SK-N-SH treated with all-trans-retinoic acid at 6 μM for 48 hours (cell line): ENCODE results near the gene HDAC1.

Experiments used
- ATAC-seq: fragments of 200-7000 bp; cut with Tn5 transposase; 3 replicates; pipeline ENCODE4 v1.9.1; 2020; ENCODE audit warnings: mild to moderate bottlenecking, moderate library complexity
- ARNTL ChIP-seq: fragments of 450-650 bp; formaldehyde crosslinking; IDR thresholded peaks from 2 replicates; pipeline ENCODE4 v1.5.0; 2020; ENCODE audit warnings: low read depth, mild to moderate bottlenecking, moderate library complexity, borderline replicate concordance
- BACH2 ChIP-seq: fragments of 250-450 bp; sonication (Bioruptor Pico); IDR thresholded peaks from 2 replicates; pipeline ENCODE4 v1.9.0; 2021; ENCODE audit warnings: mild to moderate bottlenecking, borderline replicate concordance
- CSDC2 ChIP-seq: fragments of 250-450 bp; sonication (Bioruptor Pico); IDR thresholded peaks from 2 replicates; pipeline ENCODE4 v1.5.0; 2020; ENCODE audit warnings: mild to moderate bottlenecking, moderate library complexity
- ESRRG ChIP-seq: fragments of 250-450 bp; sonication (Bioruptor Pico); IDR thresholded peaks from 2 replicates; pipeline ENCODE4 v1.6.1; 2021; ENCODE audit warnings: mild to moderate bottlenecking
- GLIS3 ChIP-seq: fragments of 250-450 bp; sonication (Bioruptor Pico); IDR thresholded peaks from 2 replicates; pipeline ENCODE4 v1.5.0; 2020; ENCODE audit warnings: mild to moderate bottlenecking, moderate library complexity
- ISL1 ChIP-seq: fragments of 250-450 bp; sonication (Bioruptor Pico); IDR thresholded peaks from 2 replicates; pipeline ENCODE4 v2.1.2; 2022; ENCODE audit warnings: mild to moderate bottlenecking, moderate library complexity
- OSR1 ChIP-seq: fragments of 250-450 bp; sonication (Bioruptor Pico); IDR thresholded peaks from 2 replicates; pipeline ENCODE4 v1.8.0; 2022; ENCODE audit warnings: moderate library complexity, mild to moderate bottlenecking, inconsistent platforms
- PATZ1 ChIP-seq: fragments of 250-450 bp; sonication (Bioruptor Pico); IDR thresholded peaks from 2 replicates; pipeline ENCODE4 v1.8.0; 2020; ENCODE audit warnings: mild to moderate bottlenecking, moderate library complexity, borderline replicate concordance
- PPARA ChIP-seq: fragments of 250-450 bp; sonication (Bioruptor Pico); IDR thresholded peaks from 2 replicates; pipeline ENCODE4 v1.5.0; 2020; ENCODE audit warnings: mild to moderate bottlenecking, borderline replicate concordance
- RARB ChIP-seq: fragments of 250-450 bp; sonication (Bioruptor Pico); IDR thresholded peaks from 2 replicates; pipeline ENCODE4 v1.8.0; 2021; ENCODE audit warnings: mild to moderate bottlenecking, moderate library complexity
- SNAI2 ChIP-seq: fragments of 250-450 bp; sonication (Bioruptor Pico); IDR thresholded peaks from 2 replicates; pipeline ENCODE4 v1.5.0; 2020; ENCODE audit warnings: mild to moderate bottlenecking, moderate library complexity
- TCF4 ChIP-seq: fragments of 250-450 bp; sonication (Bioruptor Pico); IDR thresholded peaks from 2 replicates; pipeline ENCODE4 v1.8.0; 2021; ENCODE audit warnings: mild to moderate bottlenecking, moderate library complexity, borderline replicate concordance
- TOX ChIP-seq: fragments of 250-450 bp; sonication (Bioruptor Pico); IDR thresholded peaks from 2 replicates; pipeline ENCODE4 v1.8.0; 2021; ENCODE audit warnings: mild to moderate bottlenecking, moderate library complexity, borderline replicate concordance
- TSHZ2 ChIP-seq: fragments of 250-450 bp; sonication (Bioruptor Pico); IDR thresholded peaks from 2 replicates; pipeline ENCODE4 v1.5.0; 2020; ENCODE audit warnings: mild to moderate bottlenecking, moderate library complexity
- ZFP3 ChIP-seq: fragments of 250-450 bp; sonication (Bioruptor Pico); IDR thresholded peaks from 2 replicates; pipeline ENCODE4 v1.5.0; 2020; ENCODE audit warnings: mild to moderate bottlenecking, moderate library complexity
- ZFP30 ChIP-seq: fragments of 450-650 bp; formaldehyde crosslinking; IDR thresholded peaks from 2 replicates; pipeline ENCODE4 v1.5.0; 2022; ENCODE audit warnings: mild to moderate bottlenecking, moderate library complexity
- ZNF70 ChIP-seq: fragments of 450-650 bp; formaldehyde crosslinking; IDR thresholded peaks from 2 replicates; pipeline ENCODE4 v1.5.0; 2020; ENCODE audit warnings: mild to moderate bottlenecking, moderate library complexity
- TF ChIP-seq, protein P1 (sequence below): fragments of 250-450 bp; sonication (Bioruptor Pico); IDR thresholded peaks from 2 replicates; pipeline ENCODE4 v1.8.0; 2021; ENCODE audit warnings: low read depth, mild to moderate bottlenecking, moderate library complexity, borderline replicate concordance
- TF ChIP-seq, protein P2 (sequence below): fragments of 250-450 bp; sonication (Bioruptor Pico); IDR thresholded peaks from 2 replicates; pipeline ENCODE4 v1.5.1; 2021; ENCODE audit warnings: mild to moderate bottlenecking, moderate library complexity

HDAC1 gene

GRCh38 chr1:32246888-32247273 is 45.0 kb upstream of the HDAC1 start, which contains the start of gene FAM167B:
FAM167B (plus strand) TSS chr1:32247222; CDS start chr1:32247422, 200 bp downstream.
- no peak for TF ChIP-seq TOX
- TF ChIP-seq ARNTL (CRISPR knock-in tag): no peak
- no peak for TF ChIP-seq ISL1 (CRISPR knock-in tag)
- TF ChIP-seq OSR1 (CRISPR knock-in tag): no peak
- no peak for TF ChIP-seq ZNF70 (CRISPR knock-in tag)
- TF ChIP-seq CSDC2 (CRISPR knock-in tag): no peak
- TF ChIP-seq, protein P1, sequence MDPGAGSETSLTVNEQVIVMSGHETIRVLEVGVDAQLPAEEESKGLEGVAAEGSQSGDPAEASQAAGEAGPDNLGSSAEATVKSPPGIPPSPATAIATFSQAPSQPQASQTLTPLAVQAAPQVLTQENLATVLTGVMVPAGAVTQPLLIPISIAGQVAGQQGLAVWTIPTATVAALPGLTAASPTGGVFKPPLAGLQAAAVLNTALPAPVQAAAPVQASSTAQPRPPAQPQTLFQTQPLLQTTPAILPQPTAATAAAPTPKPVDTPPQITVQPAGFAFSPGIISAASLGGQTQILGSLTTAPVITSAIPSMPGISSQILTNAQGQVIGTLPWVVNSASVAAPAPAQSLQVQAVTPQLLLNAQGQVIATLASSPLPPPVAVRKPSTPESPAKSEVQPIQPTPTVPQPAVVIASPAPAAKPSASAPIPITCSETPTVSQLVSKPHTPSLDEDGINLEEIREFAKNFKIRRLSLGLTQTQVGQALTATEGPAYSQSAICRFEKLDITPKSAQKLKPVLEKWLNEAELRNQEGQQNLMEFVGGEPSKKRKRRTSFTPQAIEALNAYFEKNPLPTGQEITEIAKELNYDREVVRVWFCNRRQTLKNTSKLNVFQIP (CRISPR knock-in tag): no peak
- TF ChIP-seq PPARA: no peak
- TF ChIP-seq RARB (CRISPR knock-in tag): no peak
- no peak for TF ChIP-seq TCF4 (CRISPR knock-in tag)
- TF ChIP-seq SNAI2 (CRISPR knock-in tag): no peak
- TF ChIP-seq, protein P2, sequence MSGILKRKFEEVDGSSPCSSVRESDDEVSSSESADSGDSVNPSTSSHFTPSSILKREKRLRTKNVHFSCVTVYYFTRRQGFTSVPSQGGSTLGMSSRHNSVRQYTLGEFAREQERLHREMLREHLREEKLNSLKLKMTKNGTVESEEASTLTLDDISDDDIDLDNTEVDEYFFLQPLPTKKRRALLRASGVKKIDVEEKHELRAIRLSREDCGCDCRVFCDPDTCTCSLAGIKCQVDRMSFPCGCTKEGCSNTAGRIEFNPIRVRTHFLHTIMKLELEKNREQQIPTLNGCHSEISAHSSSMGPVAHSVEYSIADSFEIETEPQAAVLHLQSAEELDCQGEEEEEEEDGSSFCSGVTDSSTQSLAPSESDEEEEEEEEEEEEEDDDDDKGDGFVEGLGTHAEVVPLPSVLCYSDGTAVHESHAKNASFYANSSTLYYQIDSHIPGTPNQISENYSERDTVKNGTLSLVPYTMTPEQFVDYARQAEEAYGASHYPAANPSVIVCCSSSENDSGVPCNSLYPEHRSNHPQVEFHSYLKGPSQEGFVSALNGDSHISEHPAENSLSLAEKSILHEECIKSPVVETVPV (CRISPR knock-in tag): no peak
- no peak for TF ChIP-seq ZFP30
- no peak for TF ChIP-seq GLIS3 (CRISPR knock-in tag)
- ATAC-seq: peak; percentile 49

DNA sequence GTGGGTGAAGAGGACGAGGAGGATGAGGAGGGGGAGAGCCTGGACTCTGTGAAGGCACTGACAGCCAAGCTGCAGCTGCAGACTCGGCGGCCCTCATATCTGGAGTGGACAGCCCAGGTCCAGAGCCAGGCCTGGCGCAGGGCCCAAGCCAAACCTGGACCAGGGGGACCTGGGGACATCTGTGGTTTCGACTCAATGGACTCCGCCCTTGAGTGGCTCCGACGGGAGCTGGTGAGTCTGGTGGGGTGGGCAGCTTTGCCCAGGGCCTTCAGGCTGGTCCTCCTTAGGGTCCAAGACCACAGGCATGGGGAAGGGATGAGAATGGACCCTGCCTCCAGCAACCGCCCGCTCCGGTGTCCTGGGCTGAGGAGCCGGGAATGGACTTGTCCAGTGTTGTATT is 44.4 kb upstream of the HDAC1 start:
- no peak for ATAC-seq
- TF ChIP-seq ESRRG (CRISPR knock-in tag) (no peak), ARNTL (CRISPR knock-in tag) (no peak), TSHZ2 (CRISPR knock-in tag) (no peak), PPARA (no peak), BACH2 (CRISPR knock-in tag) (no peak), PATZ1 (CRISPR knock-in tag) (no peak), ISL1 (CRISPR knock-in tag) (no peak), RARB (CRISPR knock-in tag) (no peak), TOX (no peak), GLIS3 (CRISPR knock-in tag) (no peak)
- TF ChIP-seq, protein P2 (CRISPR knock-in tag): no peak

GRCh38 chr1:32247983-32248889 is 43.6 kb upstream of the HDAC1 start:
- TF ChIP-seq BACH2 (CRISPR knock-in tag) (no peak), CSDC2 (CRISPR knock-in tag) (no peak), ZNF70 (CRISPR knock-in tag) (peak; percentile 84), GLIS3 (CRISPR knock-in tag) (no peak), ZFP3 (no peak), PATZ1 (CRISPR knock-in tag) (no peak), ZFP30 (no peak), TCF4 (CRISPR knock-in tag) (peak; percentile 22; the same call in 1 of the 2 replicates), ESRRG (CRISPR knock-in tag) (no peak)
- TF ChIP-seq, protein P1 (CRISPR knock-in tag): no peak
- TF ChIP-seq, all 23 proteins: peak for 2
- ATAC-seq: peak; percentile 89
